GM19455 (cell line): ENCODE data around the gene DSCAM.
"Not testable (repeated sequence)": the region's sequence is repeated elsewhere in the genome, so short reads cannot be mapped to it uniquely, and the experiment has no call there.

Experiments used
- ATAC-seq: cut with Tn5 transposase; IDR thresholded peaks from one replicate; pipeline ENCODE4 v1.9.1; 2021; ENCODE audit not compliant: unreplicated experiment

Gene DSCAM

GRCh38 chr21:40846587-40847411, at the start of gene DSCAM:
Gene DSCAM (minus strand): TSS chr21:40847158. CDS start chr21:40846661, 497 bp downstream.
- no peak for ATAC-seq

GRCh38 chr21:40895697-40896096, 48.7 kb upstream of the DSCAM start:
- not testable (repeated sequence) for ATAC-seq

GRCh38 chr21:40886931-40887330, 40.0 kb upstream of the DSCAM start:
- ATAC-seq = no peak

DNA sequence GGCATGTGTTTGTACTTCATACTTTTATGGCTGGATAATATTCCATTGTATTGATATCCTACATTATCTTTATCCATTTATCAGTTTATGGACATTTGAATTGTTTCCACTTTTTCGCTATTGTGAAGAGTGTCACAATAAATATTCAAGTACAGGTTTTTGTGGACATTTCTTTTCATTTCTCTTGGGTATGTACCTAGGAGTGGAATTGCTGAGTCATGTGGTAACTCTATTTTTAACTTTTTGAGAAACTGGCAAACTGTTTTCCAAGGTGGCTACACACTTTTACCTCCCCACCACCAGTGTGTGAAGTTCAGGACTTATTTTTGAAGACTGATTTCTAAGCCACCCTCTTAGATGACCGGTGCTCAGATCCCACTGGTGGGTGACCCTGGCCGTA, 39.0 kb upstream of the DSCAM start:
- ATAC-seq = no peak

DNA sequence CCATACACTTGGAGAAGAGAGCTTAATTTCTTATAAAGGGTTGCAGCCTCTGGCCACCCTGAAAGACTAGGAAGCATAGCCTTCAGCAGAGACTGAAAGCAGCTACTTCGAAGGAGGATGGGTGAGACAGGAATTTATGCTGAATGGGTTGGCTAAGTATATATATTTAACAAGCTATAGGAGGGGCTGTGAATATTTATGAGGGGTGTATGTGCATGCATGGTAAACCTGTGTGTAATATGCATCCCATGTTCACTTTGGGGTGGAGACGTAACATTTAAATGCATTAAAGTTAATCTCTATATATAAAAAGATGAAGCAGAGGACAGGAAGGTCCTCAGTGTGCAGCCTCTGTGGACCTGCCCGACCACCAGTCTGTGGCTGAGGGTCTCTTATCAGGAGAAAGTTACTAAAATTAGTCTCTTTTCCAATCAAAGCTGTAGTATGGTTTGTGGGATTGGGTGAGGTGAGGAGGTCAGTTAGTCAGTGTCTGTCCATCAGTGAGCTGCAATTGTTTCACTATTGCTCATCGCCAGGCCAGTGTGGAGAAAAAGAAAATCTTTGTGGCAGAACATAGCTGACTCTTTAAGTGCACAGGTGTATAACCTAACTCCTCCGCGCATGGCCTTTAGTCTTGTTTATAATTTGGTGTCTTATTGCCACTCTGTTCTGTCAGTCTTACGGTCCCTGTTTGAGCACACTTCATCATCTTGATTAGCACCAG, 35.4 kb upstream of the DSCAM start:
- no peak for ATAC-seq

GRCh38 chr21:40881767-40882166, 34.8 kb upstream of the DSCAM start:
- ATAC-seq = no peak

DNA sequence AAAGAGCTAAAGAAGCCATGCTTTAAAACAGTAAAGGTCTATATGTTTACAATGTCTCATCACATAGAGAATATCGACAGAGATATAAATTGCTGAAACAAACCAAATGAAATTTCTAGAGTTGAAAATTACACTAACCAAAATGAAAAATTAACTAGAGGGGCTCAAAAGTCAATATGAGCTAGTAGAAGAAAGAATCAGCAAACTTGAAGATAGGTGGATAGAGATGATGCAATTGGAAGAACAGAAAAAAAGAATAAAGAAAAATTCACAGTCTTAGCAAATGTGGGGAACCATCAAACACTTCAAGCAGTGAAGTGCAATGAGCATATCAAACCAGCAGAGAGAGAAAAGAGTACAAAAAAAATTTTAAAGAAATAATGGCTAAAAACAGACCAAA, 24.1 kb upstream of the DSCAM start:
- no peak for ATAC-seq

DNA sequence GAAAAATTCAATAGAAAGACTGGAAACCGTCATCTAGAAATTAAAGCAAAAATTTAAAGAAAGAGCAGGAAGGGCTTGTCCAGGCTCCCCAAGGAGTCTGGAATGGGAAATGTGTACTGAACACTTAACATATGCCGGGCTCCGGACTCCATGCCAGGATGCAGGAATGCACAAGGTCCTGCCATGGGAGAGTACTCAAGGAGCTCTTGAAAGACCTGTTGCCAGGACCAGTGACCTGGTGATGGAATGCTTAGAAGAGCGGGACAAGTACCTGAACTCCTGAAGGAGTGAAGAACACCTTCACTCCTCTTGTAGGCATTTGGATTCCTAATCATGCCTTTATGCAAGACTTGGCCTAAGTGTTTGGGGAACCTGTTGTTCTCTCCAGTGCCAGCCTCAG, 16.9 kb upstream of the DSCAM start:
- ATAC-seq = no peak

DNA sequence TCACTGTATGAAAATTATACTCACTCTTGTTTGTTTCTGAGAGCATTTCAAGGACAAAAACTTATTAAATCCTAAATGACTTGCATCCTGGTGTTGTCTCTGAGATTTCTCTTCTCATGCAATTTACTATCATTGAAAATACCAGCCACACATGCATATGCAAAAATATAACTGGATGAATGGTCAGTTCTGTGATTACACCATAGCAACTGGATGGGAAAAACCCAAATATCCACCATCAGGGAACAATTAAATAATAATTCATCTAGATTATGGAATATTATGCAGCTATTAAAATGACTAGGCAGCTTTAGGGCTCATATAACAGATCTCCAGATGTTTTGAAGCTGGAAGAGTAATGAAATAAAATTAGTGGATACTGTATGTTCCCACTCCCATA, 11.6 kb upstream of the DSCAM start:
- no peak for ATAC-seq

GRCh38 chr21:40853956-40854688, 7.2 kb upstream of the DSCAM start:
- ATAC-seq = no peak

DNA sequence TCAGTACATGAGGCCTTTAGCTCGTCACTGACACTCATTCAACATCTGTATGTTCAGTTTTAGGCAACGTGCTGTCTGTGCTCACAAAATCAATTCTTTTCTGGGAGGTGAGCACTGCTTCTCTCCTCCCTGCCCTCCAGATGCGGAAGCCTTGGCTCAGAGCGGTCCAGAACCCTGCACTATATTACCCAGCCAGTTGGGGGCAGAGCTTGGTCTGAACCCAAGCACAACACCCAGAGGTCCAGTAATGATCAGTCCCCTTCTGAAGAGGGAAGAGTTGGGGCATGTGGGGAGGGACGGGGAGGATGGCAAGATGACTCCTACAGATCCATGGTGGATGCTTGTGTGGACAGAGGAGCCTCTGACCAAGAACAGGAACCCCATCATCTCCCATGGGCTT, 5.6 kb upstream of the DSCAM start:
- no peak for ATAC-seq

DNA sequence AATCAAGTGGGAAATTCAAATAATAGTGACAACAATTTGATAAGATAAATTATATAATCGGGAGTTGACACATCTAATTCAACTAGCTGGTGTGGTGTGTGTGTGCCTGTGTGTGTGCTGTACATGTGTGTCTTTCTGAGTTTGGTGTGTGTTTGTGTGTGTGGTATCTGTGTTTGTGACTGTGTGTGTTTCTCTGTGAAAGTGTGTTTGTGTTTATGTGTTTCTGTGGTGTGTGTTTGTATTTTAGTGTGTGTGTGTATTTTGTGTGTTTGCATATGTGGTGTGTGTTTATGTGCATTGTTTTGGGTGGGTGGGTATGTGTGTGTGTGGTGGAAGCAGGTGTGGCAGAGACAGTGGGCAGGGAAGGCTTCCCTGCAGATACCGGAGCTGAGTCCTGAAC, 4.8 kb upstream of the DSCAM start:
- no peak for ATAC-seq

GRCh38 chr21:40850071-40850470, 3.1 kb upstream of the DSCAM start:
- ATAC-seq = no peak

DNA sequence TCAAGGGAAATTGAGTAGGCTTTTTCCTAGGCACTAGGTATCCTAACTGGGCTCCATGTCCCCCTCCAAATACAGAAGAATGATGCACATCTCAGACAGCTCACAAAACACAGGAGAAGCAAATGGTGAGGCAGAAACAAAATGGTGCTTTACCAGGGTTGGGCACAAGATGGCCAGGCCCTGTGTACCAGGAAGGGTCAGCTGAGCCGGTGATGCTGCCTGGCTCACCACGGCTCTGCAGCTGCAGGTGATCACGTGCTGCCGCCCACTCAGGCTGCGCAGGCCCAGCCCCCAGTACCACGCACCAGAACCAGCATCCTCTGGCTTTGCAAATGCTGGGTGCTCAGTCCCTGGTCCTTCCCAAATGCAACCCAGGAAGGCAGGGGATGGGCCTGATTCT, 993 bp upstream of the DSCAM start:
- no peak for ATAC-seq

DNA sequence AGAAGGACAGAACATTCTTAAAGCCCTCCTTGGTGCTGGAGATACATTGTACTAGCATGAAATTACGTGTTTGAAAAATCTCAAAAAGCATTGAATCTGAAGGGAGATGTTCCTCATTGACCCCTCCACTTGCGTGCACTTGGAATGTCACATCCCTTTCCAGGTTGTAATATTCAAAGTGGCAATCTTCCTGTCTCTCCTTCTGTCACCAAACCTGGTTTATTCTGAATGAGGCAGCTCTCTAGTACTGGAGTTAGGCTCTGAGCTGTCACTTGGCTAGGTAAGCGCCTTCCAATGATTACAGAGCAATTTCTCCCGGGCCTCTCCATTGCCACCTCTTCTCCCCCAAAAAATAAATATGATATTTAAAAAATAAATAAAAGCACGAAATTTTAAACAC, 855 bp downstream of the DSCAM start:
- no peak for ATAC-seq

GRCh38 chr21:40845441-40845995, 1.4 kb downstream of the DSCAM start:
- no peak for ATAC-seq

- ATAC-seq = no peak
Measured at GRCh38 chr21:40844935-40845334, 2.0 kb downstream of the DSCAM start.

GRCh38 chr21:40842197-40842552, 4.8 kb downstream of the DSCAM start:
- no peak for ATAC-seq

DNA sequence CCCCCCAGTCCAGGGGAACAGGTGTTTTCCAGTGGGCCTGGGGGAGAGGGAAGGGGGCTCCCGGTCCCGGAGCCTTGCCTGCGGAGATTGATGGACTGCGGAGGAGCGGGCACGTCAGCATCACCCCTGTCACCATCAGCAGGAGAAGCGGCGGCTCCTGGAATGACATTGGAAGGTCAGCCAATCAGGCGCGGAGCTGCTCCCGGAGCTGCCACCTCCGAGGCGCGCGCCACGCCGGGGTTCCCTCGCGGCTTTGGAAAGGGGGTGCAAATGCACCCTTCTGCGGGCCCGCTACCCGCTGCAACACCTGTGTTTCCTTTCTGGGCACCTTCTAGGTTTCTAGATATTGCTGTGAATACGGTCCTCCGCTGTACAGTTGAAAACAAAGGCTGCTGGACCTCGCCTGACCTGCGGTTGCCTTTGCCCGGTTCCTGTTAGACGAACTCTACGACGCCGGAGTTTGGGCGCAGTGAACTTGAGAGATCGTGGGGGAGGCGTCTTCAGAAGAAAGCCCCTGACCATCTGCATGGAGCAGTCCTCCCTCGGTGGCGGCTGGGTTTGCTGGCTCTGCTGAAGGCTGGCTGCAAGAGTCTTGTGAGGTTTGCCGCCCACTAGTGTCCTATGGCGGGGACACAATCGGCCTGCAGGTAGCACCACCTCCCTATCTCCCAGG, 5.3 kb downstream of the DSCAM start:
- no peak for ATAC-seq

DNA sequence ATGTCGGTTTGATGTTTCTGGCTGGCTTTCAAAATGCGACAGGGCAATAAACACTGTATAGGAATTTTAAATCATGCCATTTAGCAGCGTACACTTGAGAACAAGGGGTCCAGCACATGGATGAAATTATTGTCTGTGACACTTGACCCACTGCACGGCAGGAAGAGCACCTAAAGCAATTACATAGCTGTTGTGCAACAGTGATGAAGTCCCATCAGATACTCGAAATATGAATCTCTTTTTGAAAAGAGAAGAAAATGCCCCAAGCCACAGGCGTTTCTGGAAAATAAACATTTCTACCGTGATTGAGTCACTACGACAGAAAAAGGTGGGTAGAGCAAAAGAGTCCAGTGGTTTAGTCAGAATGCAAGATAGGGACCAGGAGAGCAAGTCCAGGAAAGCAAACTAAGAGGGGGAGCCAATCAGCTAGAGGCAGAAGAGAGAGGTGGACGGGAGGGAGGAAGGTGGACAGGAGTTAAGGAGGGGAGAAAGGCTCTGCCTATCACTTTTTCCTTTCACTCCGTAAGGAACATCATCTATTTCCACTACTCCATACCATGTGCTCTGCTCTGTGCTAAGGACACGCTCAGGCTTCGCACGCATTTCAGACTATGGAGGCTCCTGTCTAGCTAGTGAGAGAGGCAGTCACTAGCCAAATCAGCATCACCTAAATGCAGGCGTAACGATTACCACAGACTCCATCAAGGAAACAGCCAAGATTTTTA, 6.4 kb downstream of the DSCAM start:
- no peak for ATAC-seq
